ENCODE measurements around the gene GOLGA6L10.

Gene GOLGA6L10

DNA sequence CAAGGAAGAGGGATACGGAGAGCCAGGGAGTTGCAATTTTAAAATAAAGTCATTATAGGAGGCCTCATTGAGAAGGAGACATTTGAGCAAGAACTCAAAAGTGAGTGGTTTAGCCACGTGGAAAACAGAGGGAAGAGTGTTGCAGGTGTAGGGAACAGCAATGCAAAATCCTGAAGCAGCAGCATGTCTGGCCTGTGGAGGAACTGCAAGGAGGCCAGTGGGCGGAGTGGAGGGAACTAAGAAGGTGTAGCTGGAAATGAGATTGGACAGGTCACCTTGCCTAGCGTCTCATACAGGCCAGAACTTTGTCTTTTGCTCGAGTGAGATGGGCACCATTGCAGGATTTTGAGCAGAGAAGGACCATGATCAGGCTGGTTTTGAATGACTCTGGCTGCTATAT is 51.7 kb downstream of the GOLGA6L10 start:
- no peak for DNase-seq

DNA sequence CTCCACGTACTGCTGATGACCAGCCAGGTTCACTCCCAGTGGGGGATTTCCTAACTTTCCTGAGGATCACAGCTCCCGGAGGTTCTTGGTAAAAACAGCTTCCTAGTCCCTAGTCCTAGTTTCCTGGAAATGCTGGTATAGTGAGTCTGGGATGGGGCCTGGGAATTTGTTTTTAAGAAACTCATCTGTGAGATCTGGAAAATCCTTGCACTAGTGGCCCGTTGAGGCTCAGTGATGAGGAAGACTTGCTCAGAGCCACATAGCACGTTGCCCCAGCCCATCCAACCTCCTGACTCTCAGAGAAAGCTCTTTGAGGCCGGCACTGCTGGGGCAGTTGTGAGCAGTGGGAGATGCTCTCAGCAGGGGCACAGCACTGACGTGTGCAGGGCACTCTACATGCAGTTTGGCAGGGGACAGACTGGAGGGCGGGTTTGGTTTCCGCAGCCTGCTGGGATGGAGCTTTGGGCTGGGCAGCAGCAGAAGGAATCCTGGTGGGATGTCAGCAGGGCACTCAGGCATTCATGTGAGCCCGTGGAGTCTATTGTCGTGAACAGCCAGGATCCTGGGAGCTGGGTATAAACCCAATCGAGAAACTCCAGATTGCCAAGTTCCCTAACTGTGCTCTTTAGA is 55.1 kb downstream of the GOLGA6L10 start:
- no peak for DNase-seq

- no peak for DNase-seq
These were observed 57.0 kb downstream of the GOLGA6L10 start for GRCh38 chr15:82292271-82292670.

Data from NCI-H1694 treated with DMSO at 0.1 percent for 48 hours (cell line).